HG02870 (cell line): ENCODE results near the gene CCDC85C.
A peak's percentile ranks its signal among the peaks of the same experiment; 100 is the strongest.

Experiments used
- ATAC-seq: cut with Tn5 transposase; IDR thresholded peaks from one replicate; pipeline ENCODE4 v1.9.1; 2021; ENCODE audit warnings: mild to moderate bottlenecking, moderate library complexity; ENCODE audit not compliant: unreplicated experiment

CCDC85C gene

DNA sequence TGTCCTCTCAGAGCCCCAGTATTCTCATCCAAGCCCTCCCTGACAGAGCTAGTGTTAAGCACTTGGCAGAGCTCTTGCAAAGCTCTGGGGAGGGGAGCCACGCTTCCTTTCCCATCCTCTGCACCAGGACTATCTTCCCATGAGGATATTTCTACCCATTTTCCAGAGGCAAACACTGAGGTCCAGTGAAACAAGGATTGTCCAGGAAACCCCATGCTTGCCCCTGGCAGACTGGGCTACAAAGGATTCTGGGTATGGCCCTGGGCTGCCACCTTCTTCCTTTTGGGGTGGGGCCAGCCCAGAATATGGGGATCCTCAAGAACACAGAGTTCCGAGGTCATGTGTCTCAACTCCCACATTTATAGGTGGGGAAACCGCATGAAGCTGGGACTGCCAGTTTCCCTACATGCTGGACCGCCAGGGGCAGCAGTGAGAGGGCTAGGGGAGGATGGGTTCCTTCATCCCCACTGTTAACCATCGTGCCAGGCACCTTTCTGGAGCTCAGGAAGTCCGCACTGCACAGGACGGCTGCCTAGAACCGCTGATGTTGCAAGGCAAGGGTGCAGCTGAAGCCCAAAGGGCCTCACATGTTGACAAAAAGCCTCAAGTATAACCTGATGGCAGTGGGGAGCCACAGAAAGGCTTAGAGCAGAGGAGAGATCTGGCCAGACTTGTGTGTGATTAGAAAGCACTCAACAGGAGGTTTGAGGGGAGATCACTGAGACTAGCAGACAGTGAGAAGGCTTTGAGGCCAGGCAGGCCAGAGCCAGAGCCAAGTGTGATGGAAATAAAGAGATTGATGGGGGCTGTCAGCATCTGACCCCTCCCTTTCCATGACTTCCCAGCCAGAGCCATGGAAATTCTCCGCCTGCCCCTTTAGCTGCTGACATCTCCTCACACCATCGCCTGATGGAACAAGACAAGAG, 5.5 kb upstream of the CCDC85C start:
- ATAC-seq = no peak

DNA sequence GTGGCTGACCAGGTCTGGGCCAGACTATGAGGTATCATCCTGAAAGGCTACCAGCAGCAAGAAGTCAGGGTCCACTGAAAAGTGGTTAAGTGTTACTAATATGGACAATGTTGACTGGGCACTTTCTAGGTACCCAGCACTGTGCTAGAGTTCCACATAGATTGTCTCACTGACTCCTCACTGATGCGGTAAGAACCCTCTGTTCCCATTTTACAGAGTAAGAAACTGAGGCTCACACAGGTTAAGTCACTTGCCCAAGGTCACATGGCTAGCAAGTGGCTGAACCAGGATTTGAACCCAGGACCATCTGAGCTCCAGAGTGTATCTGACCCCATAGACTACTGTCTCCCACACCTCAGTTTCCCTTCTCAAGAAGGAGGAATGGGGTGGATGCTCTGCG, 4.6 kb upstream of the CCDC85C start:
- no peak for ATAC-seq

DNA sequence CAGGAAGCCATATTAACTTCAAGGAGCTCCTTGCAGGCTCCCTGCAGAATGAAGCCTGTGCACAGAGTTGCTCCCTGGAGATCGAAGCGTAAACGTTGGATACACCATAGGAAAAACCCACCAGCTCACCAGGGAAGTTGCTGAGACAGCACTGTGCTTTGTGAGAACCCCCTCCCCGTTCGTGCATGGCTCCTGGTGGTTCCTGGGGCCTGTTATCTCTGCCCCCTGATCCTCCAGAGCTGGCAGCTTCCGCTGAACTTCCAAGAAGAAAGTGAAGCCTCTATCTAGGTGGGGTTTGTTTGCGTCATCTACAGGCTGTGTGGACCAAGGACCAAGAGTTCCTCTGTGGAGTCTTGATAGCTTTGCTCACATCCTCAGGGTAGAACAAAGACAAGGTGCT, 2.4 kb upstream of the CCDC85C start:
- no peak for ATAC-seq

DNA sequence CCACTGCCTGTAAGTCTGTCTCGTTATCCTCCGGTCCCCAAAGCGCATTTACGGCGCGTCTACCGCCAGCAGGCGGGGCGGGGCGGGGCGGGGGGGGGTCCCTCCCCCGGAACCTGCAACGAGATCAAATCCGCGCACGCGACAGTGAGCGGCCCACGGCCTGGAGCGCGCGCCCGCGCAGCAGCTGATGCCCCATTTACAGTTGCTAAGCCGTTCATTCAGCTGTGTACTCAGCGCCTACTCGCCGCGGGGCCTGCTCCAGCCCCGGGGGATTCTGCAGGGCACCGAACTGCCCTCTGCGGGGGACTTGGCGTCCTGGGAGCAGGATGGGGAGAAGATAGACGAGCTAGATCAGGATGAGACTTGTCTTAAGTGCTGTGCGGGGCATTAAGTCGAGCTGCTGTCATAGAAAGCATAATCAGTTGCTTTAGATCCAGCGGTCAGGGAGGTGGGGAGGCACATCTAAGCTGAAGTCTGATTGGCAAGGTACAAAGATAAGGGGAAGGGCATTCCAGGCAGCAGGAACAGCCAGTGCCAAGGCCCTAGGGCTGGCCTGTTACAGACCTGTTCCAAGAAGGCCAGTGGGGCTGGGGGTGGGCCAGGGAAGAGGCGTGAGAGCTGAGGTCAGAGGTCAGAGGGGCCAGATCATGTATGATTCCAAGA, 1.4 kb upstream of the CCDC85C start:
- peak; percentile 25 for ATAC-seq

DNA sequence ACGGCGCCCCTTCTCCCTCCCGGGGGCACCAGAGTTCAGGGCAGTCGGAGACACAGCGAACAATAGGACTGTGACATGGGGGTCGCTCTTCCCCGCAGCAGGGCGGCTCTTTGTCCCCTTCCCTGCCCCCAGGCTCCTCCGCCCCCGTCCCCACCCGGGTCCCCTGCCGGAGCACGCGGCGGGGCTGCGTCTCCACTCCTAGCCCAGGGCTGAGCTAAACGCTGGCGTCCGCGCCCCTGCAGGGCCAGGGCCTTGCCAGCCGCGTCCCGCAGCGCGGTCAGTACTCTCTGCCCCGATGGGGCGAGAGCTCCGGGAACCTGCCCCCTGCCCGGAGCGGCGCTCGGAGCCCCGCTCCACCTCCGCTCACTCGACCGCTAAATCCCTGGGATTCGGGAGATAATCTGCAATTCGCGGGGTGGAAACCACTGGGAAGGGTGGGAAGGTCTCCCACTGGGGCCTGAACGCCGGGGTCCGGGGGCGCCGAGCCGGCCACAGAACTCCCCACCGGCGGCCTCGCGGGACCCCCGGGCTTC, 825 bp upstream of the CCDC85C start:
- ATAC-seq = peak; percentile 30

DNA sequence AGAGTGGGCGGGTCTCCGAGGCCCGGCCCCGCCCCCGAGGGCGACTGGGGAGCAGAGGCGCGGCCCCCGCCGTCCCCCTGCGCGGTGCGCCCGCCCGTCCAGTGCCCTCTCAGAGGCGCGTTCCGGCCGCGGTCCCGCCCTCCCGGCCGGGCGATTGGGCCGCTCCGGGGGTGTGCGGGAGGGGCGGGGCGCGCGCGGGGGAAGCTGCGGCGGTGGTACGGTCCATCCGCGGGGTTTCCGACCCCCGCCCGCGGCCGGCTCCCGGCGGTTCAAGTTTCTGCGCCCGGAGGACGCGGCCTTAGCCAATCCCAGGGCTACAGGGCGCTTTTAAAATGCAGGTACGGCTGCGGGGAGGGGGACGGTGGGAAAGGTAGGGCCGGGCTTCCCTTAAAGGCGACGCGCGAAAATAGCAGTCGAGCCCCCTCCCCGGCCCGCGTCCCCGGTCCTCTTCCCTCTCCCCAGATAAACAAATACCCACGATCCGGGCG, 315 bp upstream of the CCDC85C start:
- ATAC-seq = peak; percentile 83

DNA sequence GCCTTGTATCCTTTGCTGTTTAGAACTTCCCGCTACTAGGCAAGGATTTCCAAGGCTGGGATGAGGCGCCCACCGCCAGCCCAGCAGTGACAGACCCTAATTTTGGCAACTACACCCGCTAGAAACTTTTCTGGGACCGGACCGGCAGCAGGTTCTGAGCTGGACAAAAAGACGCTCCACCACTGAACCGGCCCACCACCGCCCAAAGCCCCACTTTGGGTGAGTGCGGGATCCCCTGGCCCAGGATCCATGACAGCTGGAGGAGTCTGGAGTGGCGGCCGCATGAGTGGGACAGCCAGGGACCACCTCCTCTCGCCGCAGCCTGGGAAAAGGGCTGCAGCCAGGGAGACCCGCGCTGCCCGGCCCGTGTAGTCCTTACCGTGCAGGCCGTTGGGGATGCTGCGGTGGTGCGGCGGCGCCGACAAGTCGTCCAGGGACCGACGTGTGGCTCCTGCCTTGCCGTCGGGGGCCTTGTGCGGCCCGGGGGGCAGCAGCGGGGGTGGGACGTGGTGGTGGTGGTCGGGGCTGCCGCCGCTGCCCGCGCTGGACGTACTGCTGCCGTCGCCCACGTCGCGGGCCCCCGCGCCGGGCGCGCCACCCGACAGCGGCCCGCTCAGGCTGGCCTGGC, 1.1 kb downstream of the CCDC85C start:
- ATAC-seq = no peak

DNA sequence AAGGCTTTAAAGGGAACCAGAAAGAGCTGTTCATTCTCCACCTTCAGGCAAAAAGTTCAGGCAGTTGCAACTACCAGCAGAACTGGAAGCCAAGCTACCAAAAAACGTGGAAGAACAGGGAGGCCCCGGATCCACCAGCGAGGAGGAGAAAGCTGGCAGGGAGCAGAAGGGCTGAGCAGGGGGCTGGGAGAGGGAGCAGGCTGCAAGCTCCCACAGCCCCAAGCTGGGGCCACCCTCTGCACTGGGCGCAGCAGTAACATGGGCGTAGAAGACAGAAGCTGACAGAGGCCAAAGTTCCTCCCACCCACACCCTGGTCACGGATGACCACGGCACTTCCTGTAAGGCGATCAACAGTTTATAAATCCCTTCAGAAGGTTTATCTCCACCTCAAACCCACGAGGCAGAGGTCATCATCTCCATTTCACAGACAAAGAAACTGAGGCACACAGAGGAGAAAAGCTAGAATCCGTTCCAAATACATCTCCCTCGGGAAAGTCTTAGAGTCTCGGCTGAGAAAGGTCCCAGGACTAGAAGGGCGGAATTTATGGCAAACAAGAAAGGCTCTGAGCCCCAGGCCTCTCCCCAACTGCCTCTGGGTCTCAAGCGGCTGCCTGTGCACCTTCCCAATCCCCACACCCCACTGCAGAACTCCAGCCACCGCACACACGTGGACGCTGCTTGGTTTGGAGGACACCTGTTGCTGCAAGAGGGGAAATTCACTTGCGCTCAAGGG, 1.8 kb downstream of the CCDC85C start:
- no peak for ATAC-seq

DNA sequence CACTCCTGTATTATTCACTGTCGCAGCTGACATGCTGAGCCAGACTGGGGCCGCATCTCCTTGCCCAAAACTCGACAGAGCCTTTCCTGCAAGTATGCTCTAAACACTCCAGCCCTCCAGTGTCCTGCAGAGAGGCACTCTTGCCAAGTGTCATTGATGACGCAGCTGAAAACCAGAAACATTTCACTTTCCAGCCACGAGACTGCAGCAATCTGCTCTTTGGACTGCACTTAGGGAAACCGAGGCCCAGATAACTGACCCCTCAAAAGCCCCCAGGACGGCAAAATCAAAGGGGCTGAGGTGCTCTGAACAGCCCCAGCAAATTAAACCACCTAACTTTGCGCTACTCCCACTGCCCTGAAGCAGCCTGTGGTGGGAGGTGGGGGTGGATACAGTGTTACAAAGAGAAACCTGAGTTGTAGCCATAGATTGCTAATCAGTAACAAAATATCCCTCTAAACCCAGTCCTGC, 2.6 kb downstream of the CCDC85C start:
- ATAC-seq = no peak

DNA sequence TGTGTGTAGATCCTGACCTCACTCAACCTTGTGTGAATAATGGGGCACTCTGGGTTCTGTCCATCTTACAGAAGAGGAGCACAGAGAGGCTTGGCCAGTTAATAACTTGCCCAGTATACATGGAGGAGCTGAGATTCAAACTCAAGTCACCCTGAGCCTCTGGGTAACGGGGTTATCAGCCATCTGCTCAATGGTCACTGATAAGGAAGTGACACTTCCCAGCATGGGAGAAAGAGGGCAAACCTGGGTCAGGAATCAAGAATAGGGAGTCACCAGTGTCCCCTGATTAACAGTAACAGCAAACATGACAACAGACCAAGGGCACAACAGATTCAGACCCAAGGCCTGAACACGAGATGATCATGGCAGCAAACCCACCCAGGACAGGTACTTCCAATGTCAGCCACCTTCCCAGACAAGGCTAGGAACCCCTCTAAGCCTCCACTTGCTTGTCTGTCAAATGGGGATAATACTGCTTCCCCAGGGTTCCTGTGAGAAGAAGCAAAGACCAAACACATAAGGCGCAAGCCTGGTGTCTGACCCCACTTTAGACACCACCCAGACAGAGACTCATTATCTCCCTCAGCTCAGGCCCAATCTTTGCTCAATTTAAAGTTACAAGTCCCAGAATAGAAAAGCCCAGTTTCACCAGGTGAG, 3.6 kb downstream of the CCDC85C start:
- no peak for ATAC-seq

DNA sequence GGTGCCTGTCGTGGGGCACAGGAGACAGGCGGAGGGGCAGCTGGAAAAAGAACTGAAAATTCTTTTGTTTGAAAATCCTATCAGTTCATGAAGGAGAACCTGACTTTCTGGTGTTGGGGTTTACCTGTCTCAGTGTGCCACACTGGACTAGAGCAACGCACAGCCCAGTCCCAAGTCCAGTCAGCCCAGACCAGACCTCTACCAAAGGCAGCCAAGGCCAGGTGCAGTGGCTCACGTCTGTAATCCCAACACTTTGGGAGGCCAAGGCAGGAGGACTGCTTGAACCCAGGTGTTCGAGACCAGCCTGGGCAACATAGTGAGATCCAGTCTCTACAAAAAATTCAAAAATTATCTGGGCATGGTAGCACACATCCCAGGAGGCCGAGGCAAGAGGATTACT, 4.6 kb downstream of the CCDC85C start:
- no peak for ATAC-seq

DNA sequence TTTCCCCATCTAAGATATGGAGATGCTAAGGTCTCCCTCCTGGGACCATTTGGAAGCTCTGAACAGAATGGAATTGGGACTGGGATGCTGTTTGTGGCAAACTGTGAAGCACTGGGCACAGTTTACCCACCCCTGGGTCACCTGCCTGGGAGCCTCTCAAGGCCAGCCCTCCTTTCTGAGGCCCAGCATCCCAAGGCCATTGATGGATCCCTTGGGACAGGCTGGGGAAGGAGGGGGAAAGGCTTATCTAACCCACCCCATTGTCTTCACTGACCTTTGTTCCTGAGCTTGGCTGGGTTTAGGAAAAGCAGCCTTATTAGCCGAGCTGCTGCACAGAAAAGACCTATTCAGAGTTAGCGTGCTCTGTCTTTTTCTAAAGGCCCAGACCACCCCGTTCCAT, 5.2 kb downstream of the CCDC85C start:
- no peak for ATAC-seq

DNA sequence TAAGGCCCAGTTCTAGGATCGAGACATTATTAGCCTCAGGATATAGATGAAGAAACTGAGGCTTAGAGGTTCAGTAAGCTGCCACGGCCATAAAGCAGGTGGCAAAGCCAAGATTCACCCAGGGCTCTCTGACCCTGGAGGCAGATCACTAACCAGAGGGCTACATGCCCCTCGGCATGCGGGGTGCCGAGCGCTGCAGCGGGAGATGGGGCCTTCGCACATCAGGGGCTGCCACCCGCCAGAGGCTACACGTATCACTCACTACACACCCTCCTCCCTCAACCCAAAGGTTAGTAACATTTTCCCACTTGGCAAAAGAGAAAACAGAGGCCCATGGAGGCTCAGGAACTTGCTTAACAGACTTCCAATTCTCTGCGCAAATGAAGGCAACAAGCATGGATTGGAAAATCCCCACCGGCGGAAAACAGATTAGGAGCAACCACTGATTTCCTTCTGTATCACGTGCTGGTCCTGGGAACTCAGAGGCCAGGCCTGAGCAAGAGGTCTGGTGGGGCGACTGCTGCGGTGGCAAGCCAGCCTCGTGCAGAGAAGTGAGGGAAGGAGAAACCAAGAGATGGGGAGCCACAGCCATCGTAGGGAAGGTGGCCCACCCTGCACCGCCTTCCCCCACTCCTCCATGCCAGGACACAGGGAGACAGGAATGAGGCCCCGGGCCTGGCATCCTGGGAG, 6.0 kb downstream of the CCDC85C start:
- no peak for ATAC-seq

DNA sequence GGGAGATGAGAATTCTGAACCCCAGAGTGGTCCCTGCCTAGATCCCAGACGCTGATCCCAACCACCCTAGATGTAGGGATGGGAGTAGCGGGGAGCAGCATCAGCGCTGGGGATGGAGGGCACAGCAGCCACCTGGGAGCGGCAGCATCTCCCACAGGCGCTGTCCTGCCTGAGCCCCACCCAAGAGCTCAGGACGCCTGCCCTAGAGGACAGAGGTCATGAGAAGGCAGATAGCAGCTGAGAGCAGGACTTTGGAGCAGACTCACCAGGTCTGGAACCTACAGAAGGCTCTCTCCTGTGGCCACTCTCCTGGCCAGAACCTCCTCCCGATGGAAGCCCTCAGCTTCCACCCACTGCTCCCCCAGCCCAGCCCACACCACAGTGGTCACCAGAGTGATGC, 7.2 kb downstream of the CCDC85C start:
- ATAC-seq = no peak

DNA sequence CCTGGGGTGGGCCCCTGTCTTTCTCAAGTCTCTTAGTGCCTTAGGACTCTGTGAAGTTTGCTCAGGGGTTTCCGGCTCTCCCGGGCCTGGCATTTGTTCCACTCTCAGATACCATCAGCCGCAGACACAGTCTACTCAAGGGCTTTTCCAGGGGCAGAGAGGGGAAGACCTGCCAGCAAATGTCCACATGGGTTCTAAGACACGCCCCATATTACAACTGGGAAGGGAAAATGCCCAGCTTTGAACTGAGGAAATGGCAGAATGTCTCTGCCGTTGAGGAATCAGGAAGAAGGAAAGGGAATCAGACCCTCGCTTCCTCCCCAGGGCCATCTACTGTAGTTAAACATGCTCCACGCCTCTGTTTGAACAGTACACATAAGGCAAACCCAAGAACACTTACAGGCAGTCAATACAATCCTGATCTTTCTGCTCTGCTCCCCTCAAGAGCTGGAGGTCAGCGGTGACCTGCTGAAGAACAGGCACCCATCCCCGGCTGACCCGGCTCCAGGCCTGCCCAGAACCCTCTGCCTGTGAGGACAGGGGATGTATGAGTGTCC, 7.9 kb downstream of the CCDC85C start:
- no peak for ATAC-seq

DNA sequence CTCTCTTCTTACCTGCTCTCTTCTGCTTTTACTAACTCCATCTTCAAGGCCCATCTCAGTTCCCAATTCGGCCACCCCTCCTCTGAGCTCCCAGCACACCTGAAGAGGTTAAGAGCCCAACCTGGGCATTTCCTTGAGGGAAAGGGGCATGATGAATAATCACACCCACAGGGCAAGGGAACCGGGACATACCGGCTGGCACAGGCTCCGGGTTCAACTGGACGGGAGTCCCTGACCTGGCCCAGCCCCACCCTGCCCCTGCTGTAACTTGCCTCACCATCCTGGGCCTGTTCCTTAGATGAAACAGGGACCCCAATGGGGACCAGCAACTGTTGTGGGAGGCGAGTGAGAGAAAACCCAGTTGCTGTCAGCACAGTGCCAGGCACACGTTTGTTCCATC, 8.5 kb downstream of the CCDC85C start:
- no peak for ATAC-seq

DNA sequence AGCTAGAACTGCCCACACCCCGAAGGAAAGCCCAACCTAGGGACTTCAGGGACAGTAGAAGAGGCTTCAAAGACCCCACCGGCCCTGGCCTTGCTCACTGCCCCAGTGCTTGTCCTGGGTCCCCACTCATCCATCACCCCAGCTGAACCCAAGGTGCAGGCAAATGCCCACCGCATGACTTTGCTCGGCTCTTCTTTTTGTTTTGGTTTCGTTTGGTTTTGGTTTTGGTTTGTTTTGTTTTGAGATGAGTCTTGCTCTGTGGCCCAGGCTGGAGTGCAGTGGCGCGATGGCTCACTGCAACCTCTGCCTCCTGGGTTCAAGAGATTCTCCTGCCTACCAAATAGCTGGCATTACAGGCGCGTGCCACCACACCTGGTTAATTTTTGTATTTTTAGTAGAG, 9.0 kb downstream of the CCDC85C start:
- ATAC-seq = peak; percentile 97

DNA sequence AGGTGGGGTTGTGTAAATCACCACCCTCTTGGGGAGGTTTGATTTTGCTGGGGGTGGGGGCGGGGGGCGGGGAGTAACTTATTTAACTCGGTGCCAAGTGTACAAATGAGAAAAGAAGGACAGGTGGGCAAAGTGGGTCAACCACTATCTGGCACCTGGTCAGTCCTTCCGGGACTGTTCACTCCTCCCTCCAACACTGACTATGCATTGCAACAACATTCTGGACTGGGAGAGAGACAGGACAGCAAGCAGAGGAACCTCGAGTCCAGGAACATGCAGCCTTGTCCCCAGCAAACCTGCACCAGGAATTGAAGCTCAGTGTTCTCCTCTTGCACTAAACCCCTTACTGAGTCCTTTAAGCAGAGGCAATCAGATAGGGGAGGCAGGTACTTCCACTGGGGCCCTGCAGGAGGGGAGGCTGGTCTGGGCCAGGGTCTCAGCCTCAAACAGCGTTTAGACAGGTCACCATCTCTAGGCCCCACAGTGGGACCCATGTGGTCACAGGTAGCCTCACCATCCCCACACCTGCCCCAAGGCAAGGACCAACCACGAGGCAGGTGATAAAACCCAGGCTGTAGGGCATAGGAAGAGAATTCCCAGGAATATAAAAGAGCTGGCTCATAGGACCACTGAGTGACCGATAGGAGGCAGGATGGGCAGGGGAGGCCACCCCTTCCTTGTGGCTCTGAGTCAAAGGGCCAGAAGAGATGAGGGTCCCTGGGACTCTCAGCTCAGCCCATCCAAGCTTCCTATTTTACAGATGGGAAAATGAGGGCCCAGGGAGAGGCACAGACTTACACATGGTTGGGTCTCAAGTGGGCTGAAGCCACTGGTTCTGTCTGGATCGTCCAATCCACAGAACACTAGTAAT, 9.8 kb downstream of the CCDC85C start:
- no peak for ATAC-seq
